Effector memory CD8-positive, alpha-beta T cell (primary cell): Measurements from ENCODE around the gene CMBL.
"Not testable (repeated sequence)": the region's sequence is repeated elsewhere in the genome, so short reads cannot be mapped to it uniquely, and the experiment has no call there.

Experiments used
- ATAC-seq: fragments of 150-1000 bp; cut with Tn5 transposase; replicated peaks from 2 replicates; pipeline ENCODE4 v1.10.0; 2021; ENCODE audit warnings: mild to moderate bottlenecking, moderate library complexity
- DNase-seq, 3 experiments: peaks; one replicate each; pipeline ENCODE4 v3.0.0; 2021
- H3K27ac Mint-ChIP-seq, 2 donors: one replicate each; pipeline ENCODE4 v1.8.0; 2022; ENCODE audit warnings: mild to moderate bottlenecking in 2 of 2, mixed read lengths in 2 of 2, moderate library complexity in 2 of 2
- H3K27me3 Mint-ChIP-seq, 2 donors: one replicate each; pipeline ENCODE4 v1.8.0; 2022; ENCODE audit warnings: mixed read lengths in 2 of 2
- H3K36me3 Mint-ChIP-seq: one replicate; pipeline ENCODE4 v1.8.0; 2022; ENCODE audit warnings: mild to moderate bottlenecking, moderate library complexity, mixed read lengths; ENCODE audit not compliant: insufficient read depth
- H3K4me1 Mint-ChIP-seq, 2 donors: one replicate each; pipeline ENCODE4 v1.8.0; 2022; ENCODE audit warnings: low read depth in 2 of 2, mixed read lengths in 2 of 2
- H3K4me3 Mint-ChIP-seq, 2 donors: one replicate each; pipeline ENCODE4 v1.8.0; 2022; ENCODE audit warnings: mild to moderate bottlenecking in 2 of 2, mixed read lengths in 2 of 2, moderate library complexity in 2 of 2
- H3K9me3 Mint-ChIP-seq, 2 donors: one replicate each; pipeline ENCODE4 v1.8.0; 2022; ENCODE audit warnings: mixed read lengths in 2 of 2

CMBL gene

GRCh38 chr5:10278658-10279279 is 28.9 kb downstream of the CMBL start:
- H3K4me1 Mint-ChIP-seq: peaks cover 2 to 4% of the 10 kb centered on the region in 2 donors
- no peak for DNase-seq
- no peak overlapping the region for H3K27ac Mint-ChIP-seq
- no peaks in the 10 kb centered on the region for H3K9me3 Mint-ChIP-seq
- no peak for ATAC-seq
- H3K4me3 Mint-ChIP-seq: no peak overlapping the region
- no peaks in the 10 kb centered on the region for H3K36me3 Mint-ChIP-seq
- H3K27me3 Mint-ChIP-seq: peaks cover 8 to 9% of the 10 kb centered on the region in 2 donors

DNA sequence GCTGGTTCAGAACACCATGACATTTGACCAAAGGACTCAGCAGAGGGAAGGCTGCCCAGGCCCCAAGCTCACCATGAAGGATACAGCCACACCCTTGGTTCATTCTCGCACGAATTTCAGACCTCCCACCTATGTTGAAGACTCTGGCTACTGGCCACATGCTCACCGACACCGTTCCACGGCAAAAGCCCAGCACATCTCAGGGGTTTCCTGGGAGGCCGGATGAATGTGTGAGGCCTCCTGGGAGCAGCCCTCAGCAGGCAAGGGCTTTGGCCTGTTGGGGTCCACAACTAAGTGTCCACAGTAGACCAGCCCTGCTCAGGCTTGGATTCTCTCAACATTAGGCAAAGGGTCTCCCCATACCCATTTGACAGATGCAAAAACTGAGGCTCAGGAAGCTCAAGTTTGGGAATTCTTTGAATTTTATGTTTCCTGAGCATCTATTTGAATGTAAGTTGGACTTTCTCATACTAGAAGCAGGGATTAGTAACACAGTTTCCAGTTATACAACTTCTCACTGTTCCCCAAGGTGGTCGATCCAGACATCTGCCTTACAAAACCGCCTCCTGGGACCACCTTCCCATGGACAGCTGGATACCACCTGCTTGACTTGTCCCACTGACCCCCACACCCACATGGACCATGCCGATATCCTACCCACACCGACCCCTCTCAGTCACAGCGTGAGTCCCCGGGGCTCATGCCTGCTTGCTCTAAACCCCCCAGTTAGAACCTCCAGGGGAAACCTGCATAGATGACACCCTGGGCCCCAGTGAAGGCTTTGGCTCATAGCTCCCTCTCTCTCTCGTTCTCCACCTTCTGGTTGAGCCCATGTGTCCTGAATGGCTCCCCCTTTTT is 29.7 kb downstream of the CMBL start:
- DNase-seq (no peak), ATAC-seq (no peak)
- Mint-ChIP-seq H3K9me3 (no peaks in the 10 kb centered on the region), H3K4me3 (no peak overlapping the region), H3K27me3 (peaks cover 9 to 16% of the 10 kb centered on the region in 2 donors), H3K36me3 (no peaks in the 10 kb centered on the region), H3K4me1 (peaks cover 0 to 2% of the 10 kb centered on the region in 2 donors), H3K27ac (no peak overlapping the region)

DNA sequence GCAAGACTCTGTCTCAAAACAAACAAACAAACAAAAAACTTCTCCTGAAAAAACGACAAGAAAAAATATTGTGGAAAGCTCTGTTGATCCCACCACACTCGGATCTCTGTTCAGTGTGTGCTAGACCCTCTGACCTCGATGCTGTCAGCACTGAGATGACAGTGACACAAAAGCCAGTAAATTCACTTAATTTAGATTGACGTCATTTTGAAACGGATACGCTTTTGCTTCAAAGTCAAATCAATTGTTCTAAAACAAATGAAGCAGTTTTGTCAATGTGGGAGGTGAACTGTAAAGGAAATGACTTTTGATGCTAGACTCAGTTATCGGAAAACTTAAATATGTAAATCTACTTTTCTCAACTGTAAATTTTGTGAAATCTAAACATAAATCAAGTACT is 31.0 kb downstream of the CMBL start:
- ATAC-seq: no peak
- no peak overlapping the region for H3K4me3 Mint-ChIP-seq
- no peaks in the 10 kb centered on the region for H3K36me3 Mint-ChIP-seq

GRCh38 chr5:10275991-10276390 is 31.7 kb downstream of the CMBL start:
- no peak overlapping the region for H3K27ac Mint-ChIP-seq
- no peaks in the 10 kb centered on the region for H3K36me3 Mint-ChIP-seq
- no peak for ATAC-seq
- H3K27me3 Mint-ChIP-seq: peaks cover 15 to 32% of the 10 kb centered on the region in 2 donors
- peaks cover 0 to 2% of the 10 kb centered on the region in 2 donors for H3K4me1 Mint-ChIP-seq
- DNase-seq: no peak
- no peaks in the 10 kb centered on the region for H3K9me3 Mint-ChIP-seq
- H3K4me3 Mint-ChIP-seq: no peak overlapping the region

More for the DNA sequence above, 31.0 kb downstream of the CMBL start:
- no peak overlapping the region for H3K27ac Mint-ChIP-seq
- no peaks in the 10 kb centered on the region for H3K9me3 Mint-ChIP-seq
- DNase-seq: no peak
- peaks cover 0 to 2% of the 10 kb centered on the region in 2 donors for H3K4me1 Mint-ChIP-seq
- H3K27me3 Mint-ChIP-seq: peaks cover 15 to 29% of the 10 kb centered on the region in 2 donors

GRCh38 chr5:10275460-10275859 is 32.2 kb downstream of the CMBL start:
- Mint-ChIP-seq H3K27ac (no peak overlapping the region), H3K36me3 (no peaks in the 10 kb centered on the region), H3K4me3 (no peak overlapping the region), H3K4me1 (peaks cover 0 to 2% of the 10 kb centered on the region in 2 donors), H3K9me3 (no peaks in the 10 kb centered on the region), H3K27me3 (peaks cover 15 to 32% of the 10 kb centered on the region in 2 donors)
- no peak for DNase-seq
- ATAC-seq: no peak

DNA sequence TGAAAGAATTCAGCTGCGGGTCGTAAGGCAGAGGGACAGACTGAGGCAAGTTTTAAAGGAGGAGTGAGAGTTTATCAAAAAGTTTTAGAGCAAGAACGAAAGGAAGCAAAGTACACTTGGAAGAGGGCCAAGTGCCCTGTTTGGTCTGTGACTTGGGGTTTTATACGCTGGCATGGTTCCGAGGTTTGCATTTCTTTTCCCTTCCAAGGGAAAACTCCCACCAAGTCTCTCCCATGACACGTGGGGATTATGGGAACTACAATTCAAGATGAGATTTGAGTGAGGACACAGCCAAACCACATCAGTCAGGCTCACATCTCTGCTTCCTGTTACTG is 34.9 kb downstream of the CMBL start:
- not testable (repeated sequence) for DNase-seq, H3K9me3 Mint-ChIP-seq, H3K27ac Mint-ChIP-seq, H3K4me3 Mint-ChIP-seq, H3K36me3 Mint-ChIP-seq, H3K4me1 Mint-ChIP-seq, ATAC-seq
- peaks cover 10 to 32% of the 10 kb centered on the region in 2 donors for H3K27me3 Mint-ChIP-seq

GRCh38 chr5:10272053-10272874 is 35.4 kb downstream of the CMBL start:
- Mint-ChIP-seq H3K4me3 (no peak overlapping the region), H3K36me3 (no peaks in the 10 kb centered on the region), H3K4me1 (peaks cover 0 to 2% of the 10 kb centered on the region in 2 donors), H3K27ac (no peak overlapping the region), H3K9me3 (no peaks in the 10 kb centered on the region), H3K27me3 (peaks cover 10 to 32% of the 10 kb centered on the region in 2 donors)
- no peak for DNase-seq
- no peak for ATAC-seq

GRCh38 chr5:10268100-10268499 is 39.6 kb downstream of the CMBL start:
- H3K9me3 Mint-ChIP-seq: no peaks in the 10 kb centered on the region
- H3K27ac Mint-ChIP-seq: no peak overlapping the region
- no peak for DNase-seq
- H3K36me3 Mint-ChIP-seq: peaks cover 24% of the 10 kb centered on the region
- H3K4me3 Mint-ChIP-seq: no peak overlapping the region
- H3K27me3 Mint-ChIP-seq: peaks cover 6 to 17% of the 10 kb centered on the region in 2 donors
- ATAC-seq: no peak
- no peaks in the 10 kb centered on the region for H3K4me1 Mint-ChIP-seq

DNA sequence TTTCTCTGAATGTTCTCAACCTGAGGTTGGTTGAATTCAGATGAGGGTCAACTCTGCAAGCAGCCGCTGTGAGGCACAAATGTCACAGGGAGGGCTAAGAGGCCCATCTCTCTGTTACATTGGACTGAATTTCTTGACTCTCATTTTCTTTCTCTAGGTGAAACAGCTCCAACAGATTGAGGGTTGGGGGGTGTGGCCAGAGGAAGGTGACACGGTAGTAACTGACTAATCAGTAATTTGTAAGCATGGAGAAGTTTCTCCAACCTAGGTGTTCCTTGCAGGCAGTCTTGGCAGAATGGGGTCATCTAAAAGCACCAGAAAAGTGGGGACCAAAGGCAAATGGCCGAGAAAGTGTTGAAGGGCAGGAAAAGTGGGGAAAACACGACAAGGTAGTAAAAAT is 40.9 kb downstream of the CMBL start:
- DNase-seq: no peak
- Mint-ChIP-seq H3K27ac (no peak overlapping the region), H3K4me1 (peaks cover 0 to 4% of the 10 kb centered on the region in 2 donors), H3K9me3 (no peaks in the 10 kb centered on the region), H3K4me3 (no peak overlapping the region), H3K36me3 (peaks cover 36% of the 10 kb centered on the region), H3K27me3 (peaks cover 0 to 4% of the 10 kb centered on the region in 2 donors)
- ATAC-seq: no peak

GRCh38 chr5:10266137-10266536 is 41.6 kb downstream of the CMBL start:
- Mint-ChIP-seq H3K36me3 (peaks cover 41% of the 10 kb centered on the region), H3K27ac (no peak overlapping the region), H3K9me3 (no peaks in the 10 kb centered on the region), H3K4me1 (peaks cover 0 to 4% of the 10 kb centered on the region in 2 donors), H3K4me3 (no peak overlapping the region), H3K27me3 (no peaks in the 10 kb centered on the region)
- DNase-seq: no peak
- no peak for ATAC-seq

- Mint-ChIP-seq H3K27me3 (no peaks in the 10 kb centered on the region), H3K9me3 (no peaks in the 10 kb centered on the region), H3K36me3 (peaks cover 48% of the 10 kb centered on the region), H3K4me3 (no peak overlapping the region), H3K27ac (peak overlapping the region in 1 of 2 donors; percentile 44), H3K4me1 (peaks cover 0 to 4% of the 10 kb centered on the region in 2 donors)
- DNase-seq (no peak), ATAC-seq (no peak)
Measured at GRCh38 chr5:10265245-10266109, 42.2 kb downstream of the CMBL start.

DNA sequence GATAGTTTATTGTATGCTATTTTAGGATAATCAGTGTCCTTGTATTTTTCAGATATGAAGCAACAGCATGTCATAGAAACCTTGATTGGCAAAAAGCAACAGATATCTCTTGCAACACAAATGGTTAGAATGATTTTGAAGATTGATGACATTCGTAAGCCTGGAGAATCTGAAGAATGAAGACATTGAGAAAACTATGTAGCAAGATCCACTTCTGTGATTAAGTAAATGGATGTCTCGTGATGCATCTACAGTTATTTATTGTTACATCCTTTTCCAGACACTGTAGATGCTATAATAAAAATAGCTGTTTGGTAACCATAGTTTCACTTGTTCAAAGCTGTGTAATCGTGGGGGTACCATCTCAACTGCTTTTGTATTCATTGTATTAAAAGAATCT is 43.1 kb downstream of the CMBL start:
- no peak for DNase-seq

GRCh38 chr5:10262995-10263394 is 44.7 kb downstream of the CMBL start:
- H3K27me3 Mint-ChIP-seq: no peaks in the 10 kb centered on the region
- ATAC-seq (no peak), DNase-seq (no peak)
- peaks cover 69% of the 10 kb centered on the region for H3K36me3 Mint-ChIP-seq
- no peak overlapping the region for H3K4me3 Mint-ChIP-seq
- peaks cover 4 to 7% of the 10 kb centered on the region in 2 donors for H3K4me1 Mint-ChIP-seq
- no peak overlapping the region for H3K27ac Mint-ChIP-seq
- no peaks in the 10 kb centered on the region for H3K9me3 Mint-ChIP-seq

More for the DNA sequence above, 43.1 kb downstream of the CMBL start:
- Mint-ChIP-seq H3K27ac (no peak overlapping the region), H3K27me3 (no peaks in the 10 kb centered on the region), H3K9me3 (no peaks in the 10 kb centered on the region), H3K36me3 (peaks cover 55% of the 10 kb centered on the region), H3K4me1 (peaks cover 4 to 5% of the 10 kb centered on the region in 2 donors), H3K4me3 (no peak overlapping the region)
- no peak for ATAC-seq
